C4-2B (cell line): ENCODE results near the gene BTG2.

Experiments
- ZFX ChIP-seq: fragments of 450-650 bp; IDR thresholded peaks from 2 replicates; pipeline ENCODE4 v1.6.1; 2017
- TF ChIP-seq, protein P1 (sequence below): fragments of 450-650 bp; conservative IDR thresholded peaks from 2 replicates; pipeline ENCODE4 v1.5.1; 2017; ENCODE audit warnings: mild to moderate bottlenecking

DNA sequence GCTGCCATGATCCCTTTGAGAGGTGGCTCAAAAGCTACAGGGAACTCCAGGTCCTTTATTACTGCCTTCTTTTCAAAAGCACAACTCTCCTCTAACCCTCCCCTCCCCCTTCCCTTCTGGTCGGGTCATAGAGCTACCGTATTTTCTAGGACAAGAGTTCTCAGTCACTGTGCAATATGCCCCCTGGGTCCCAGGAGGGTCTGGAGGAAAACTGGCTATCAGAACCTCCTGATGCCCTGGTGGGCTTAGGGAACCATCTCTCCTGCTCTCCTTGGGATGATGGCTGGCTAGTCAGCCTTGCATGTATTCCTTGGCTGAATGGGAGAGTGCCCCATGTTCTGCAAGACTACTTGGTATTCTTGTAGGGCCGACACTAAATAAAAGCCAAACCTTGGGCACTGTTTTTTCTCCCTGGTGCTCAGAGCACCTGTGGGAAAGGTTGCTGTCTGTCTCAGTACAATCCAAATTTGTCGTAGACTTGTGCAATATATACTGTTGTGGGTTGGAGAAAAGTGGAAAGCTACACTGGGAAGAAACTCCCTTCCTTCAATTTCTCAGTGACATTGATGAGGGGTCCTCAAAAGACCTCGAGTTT is 3.1 kb downstream of the BTG2 start:
- TF ChIP-seq, protein P1, sequence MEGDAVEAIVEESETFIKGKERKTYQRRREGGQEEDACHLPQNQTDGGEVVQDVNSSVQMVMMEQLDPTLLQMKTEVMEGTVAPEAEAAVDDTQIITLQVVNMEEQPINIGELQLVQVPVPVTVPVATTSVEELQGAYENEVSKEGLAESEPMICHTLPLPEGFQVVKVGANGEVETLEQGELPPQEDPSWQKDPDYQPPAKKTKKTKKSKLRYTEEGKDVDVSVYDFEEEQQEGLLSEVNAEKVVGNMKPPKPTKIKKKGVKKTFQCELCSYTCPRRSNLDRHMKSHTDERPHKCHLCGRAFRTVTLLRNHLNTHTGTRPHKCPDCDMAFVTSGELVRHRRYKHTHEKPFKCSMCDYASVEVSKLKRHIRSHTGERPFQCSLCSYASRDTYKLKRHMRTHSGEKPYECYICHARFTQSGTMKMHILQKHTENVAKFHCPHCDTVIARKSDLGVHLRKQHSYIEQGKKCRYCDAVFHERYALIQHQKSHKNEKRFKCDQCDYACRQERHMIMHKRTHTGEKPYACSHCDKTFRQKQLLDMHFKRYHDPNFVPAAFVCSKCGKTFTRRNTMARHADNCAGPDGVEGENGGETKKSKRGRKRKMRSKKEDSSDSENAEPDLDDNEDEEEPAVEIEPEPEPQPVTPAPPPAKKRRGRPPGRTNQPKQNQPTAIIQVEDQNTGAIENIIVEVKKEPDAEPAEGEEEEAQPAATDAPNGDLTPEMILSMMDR, result no peak
- no peak for TF ChIP-seq ZFX
